Measurements from ENCODE around the gene ITGAX.

- no peak for TF ChIP-seq EZH2 (IDR thresholded peaks at IDR 0.05; ENCODE audit: borderline replicate concordance)
- TF ChIP-seq CTCF (IDR thresholded peaks at IDR 0.05; ENCODE audit: poor library complexity): no peak
Measured at GRCh38 chr16:31413381-31413780, 58.4 kb downstream of the ITGAX start.
